ENCODE results near the gene KRIT1. TPM values are rescaled to one million over a fixed set of nuclear protein-coding genes. Genes with fewer than 3 reads are reported as not detected.

KRIT1 gene
- total RNA-seq, 1 experiment from 2014 or later = 34.9 TPM

GRCh38 chr7:92244808-92245486 lies 767 bp downstream of the KRIT1 start:
- peaks cover 16% of the 10 kb centered on the region; the same call in 1 of the 2 replicates for H3K79me2 ChIP-seq (ENCODE audit: insufficient read depth, low read length)
- Mint-ChIP-seq H3K4me1 (peaks cover 26 to 29% of the 10 kb centered on the region in 2 experiments), H3K27me3 (ENCODE audit: low read depth) (no peaks in the 10 kb centered on the region), H3K36me3 (ENCODE audit: insufficient read depth in 1 of 3, low read depth in 3 of 3) (peaks cover 2 to 11% (median 5%) of the 10 kb centered on the region in 3 experiments; a peak in 5 of 7 replicates), H3K4me3 (peak overlapping the region; percentile 97 to 100), H3K9me3 (no peaks in the 10 kb centered on the region; a peak in 1 of 5 replicates), H3K27ac (peak overlapping the region; percentile 100)
- H3K18ac ChIP-seq (ENCODE audit: insufficient read length, low read depth, low read length) = no peak overlapping the region
- no peak overlapping the region for H2BK5ac ChIP-seq (ENCODE audit: insufficient read length, low read length)
- peak overlapping the region; percentile 84 for H3K4me2 ChIP-seq (ENCODE audit: insufficient read depth, insufficient read length, low read length)
- no peak overlapping the region for H2BK20ac ChIP-seq (ENCODE audit: low read depth, low read length, poor library complexity, severe bottlenecking)
- H3K56ac ChIP-seq (ENCODE audit: insufficient read length, low read depth, low read length) = no peak overlapping the region
- WGBS (ENCODE audit: extremely low coverage, insufficient read length, low lambda C conversion rate) = no CpG with 5 or more reads among the region's 11 CpGs
- H4K20me1 ChIP-seq (ENCODE audit: control insufficient read depth, insufficient read depth, insufficient read length) = no peaks in the 10 kb centered on the region
- H2BK15ac ChIP-seq (ENCODE audit: low read depth, low read length) = no peak overlapping the region
- H3K23me2 ChIP-seq (ENCODE audit: insufficient read length, low read depth, low read length, poor library complexity, severe bottlenecking) = peaks cover 7% of the 10 kb centered on the region
- H3K23ac ChIP-seq (ENCODE audit: insufficient read length, low read depth, low read length) = no peak overlapping the region
- H3K27ac ChIP-seq (ENCODE audit: insufficient read length, low read depth, low read length) = no peak overlapping the region
- no peak overlapping the region for H4K8ac ChIP-seq (replicated peaks; ENCODE audit: insufficient read length, low read depth, low read length)
- peaks cover 7% of the 10 kb centered on the region for H3K79me1 ChIP-seq (ENCODE audit: insufficient read depth, low read depth, low read length, poor library complexity, severe bottlenecking)
- peak overlapping the region; percentile 86 for H3K9ac ChIP-seq (ENCODE audit: extremely low read depth, insufficient read length, low read length)
- H4K91ac ChIP-seq (ENCODE audit: insufficient read length, low read depth, low read length) = no peak overlapping the region
- H2BK120ac ChIP-seq (ENCODE audit: low read depth, low read length, poor library complexity, severe bottlenecking) = no peak overlapping the region
- H3K14ac ChIP-seq (ENCODE audit: insufficient read depth, low read length) = no peak overlapping the region
- no peak for DNase-seq
- no peak overlapping the region for H2AFZ ChIP-seq (ENCODE audit: low read length)
- H2BK12ac ChIP-seq (ENCODE audit: insufficient read length, low read depth, low read length) = no peak overlapping the region
- no peak overlapping the region for H2AK5ac ChIP-seq (ENCODE audit: insufficient read length, low read length)
- no peaks in the 10 kb centered on the region for H3K9me3 ChIP-seq (ENCODE audit: control insufficient read depth, low read depth, low read length)
- no peaks in the 10 kb centered on the region for H3K27me3 ChIP-seq (ENCODE audit: insufficient read depth, low read length)
- no peak overlapping the region for H4K5ac ChIP-seq (ENCODE audit: insufficient read length, low read depth, low read length)
- TF ChIP-seq CTCF (conservative IDR thresholded peaks at IDR 0.05) = no peak
- H3K4ac ChIP-seq (ENCODE audit: low read depth, low read length) = no peak overlapping the region
- no peaks in the 10 kb centered on the region; the same call in 1 of the 2 replicates for H3K4me1 ChIP-seq (ENCODE audit: insufficient read depth, low read length)
- no peak overlapping the region for H3T11ph ChIP-seq (ENCODE audit: low read length)

Data from H9 (cell line).